HG03280 (cell line): ENCODE data around the gene S1PR4.
"Not testable (repeated sequence)": the region's sequence is repeated elsewhere in the genome, so short reads cannot be mapped to it uniquely, and the experiment has no call there.

ENCODE experiments used
- ATAC-seq: cut with Tn5 transposase; IDR thresholded peaks from one replicate; pipeline ENCODE4 v1.9.1; 2021; ENCODE audit warnings: mild to moderate bottlenecking, moderate library complexity; ENCODE audit not compliant: unreplicated experiment

The S1PR4 gene

DNA sequence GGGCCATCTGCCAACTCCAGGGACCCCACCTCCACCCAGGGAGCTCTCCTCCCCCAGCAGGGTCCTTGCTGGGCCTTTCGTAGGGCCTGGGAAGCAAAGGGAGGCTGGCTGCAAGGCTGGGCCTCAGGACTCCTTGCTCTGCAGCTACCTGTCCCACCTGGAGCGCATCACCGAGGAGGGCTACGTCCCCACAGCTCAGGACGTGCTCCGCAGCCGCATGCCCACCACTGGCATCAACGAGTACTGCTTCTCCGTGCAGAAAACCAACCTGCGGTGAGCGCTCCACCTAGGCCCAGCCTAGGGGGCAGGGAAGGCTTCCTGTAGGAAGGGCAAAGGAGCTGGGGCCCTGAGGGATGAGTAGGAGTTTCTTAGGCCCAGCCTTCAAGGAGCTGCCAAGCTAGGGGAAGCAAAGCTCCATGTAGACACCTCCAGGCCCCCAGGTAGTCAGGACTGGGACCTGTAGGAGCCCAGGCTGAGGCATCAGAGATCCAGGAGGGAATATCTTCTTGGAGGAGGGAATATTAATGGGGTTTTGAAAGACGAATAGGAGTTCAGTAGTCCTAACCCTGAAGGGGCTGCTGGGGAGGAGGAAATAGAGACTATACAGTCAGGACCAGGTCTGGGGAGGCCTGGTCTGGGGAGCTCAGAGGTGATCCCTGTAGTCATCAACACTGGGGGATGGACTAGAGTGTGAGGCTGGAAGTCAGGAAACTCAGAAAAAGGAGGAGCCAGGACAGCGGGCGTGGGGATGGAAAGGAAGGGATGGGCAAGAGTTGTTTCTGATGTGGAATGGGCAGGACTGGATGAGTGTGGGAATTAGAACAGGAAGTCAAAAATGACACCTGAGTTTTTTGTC lies 26.8 kb upstream of the S1PR4 start:
- no peak for ATAC-seq

GRCh38 chr19:3152419-3152780 lies 26.2 kb upstream of the S1PR4 start:
- ATAC-seq: no peak

DNA sequence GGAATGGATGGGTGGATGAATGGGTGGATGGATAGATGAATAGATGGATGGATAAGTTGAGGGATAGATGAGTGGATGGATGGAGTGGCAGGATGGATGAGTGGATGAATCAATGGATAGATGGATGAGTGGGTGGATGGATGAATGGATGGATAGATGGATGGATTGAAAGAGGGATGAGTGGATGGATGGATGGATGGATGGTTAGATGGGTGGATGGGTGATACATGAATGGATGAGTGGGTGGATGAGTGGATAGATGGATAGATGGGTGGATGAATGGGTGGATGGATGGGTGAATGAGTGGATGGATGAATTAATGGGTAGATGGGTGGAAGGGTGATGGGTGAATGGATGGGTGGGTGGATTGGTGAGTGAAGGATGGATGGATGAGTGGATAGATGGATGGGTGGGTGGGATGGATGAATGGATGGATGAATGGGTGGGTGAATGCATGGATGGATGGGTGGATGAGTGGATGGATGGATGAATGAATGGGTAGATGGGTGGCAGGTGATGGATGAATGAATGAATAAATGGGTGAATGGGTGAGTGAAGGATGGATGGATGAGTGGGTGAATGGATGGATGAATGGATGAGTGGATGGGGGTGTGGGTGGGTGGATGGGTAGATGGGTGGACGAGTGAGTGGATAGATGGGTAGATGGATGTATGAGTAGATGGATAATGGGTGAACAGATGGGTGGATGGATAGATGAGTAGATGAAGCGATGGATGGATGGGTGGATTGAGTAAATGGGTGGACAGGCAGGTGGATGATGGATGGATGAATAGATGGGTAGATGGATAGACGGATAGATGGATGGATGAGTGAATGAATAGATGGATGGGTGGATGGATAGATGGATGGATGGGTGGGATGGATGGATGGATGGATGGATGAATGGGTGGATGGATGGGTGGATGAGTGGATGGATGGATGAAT lies 25.0 kb upstream of the S1PR4 start:
- no peak for ATAC-seq

- ATAC-seq: not testable (repeated sequence)
Observed at GRCh38 chr19:3154447-3154846, 24.1 kb upstream of the S1PR4 start.

DNA sequence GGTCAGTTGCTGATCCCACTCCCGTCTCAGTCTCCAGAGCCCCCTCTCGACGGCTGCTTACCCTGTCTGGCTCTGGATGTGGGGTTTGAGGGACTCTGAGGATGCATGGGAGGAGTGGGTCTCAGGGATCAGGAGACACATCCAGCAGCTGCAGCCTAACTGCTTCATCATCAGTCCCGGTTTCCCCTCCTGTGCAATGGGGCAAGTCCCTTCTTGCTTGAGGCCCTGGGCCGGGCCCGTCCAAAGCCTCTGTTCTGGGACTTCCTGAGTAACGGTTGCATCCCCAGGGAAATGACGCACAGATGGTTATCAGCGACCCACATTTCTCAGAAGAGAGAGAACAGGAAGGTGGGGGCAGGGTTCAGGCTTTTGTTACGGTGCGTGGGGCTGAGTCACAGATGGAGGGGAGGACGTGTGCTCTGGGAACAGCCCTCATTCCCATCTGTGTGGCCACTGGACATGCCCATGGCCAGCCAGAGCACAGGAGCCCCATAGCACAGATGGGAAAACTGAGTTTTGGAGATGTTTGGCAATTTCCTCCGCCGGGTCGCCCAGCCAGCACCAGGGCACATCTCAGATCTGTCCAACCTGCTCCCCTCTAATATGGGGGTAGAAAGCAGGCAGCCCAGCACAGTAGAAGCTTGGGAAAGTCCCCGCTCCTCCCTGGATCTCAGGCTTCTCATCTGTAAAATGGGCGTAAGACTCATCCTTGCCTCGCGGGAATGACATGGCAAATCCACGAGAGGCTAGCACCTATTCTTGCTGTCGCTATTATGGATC lies 23.4 kb upstream of the S1PR4 start:
- ATAC-seq: no peak

DNA sequence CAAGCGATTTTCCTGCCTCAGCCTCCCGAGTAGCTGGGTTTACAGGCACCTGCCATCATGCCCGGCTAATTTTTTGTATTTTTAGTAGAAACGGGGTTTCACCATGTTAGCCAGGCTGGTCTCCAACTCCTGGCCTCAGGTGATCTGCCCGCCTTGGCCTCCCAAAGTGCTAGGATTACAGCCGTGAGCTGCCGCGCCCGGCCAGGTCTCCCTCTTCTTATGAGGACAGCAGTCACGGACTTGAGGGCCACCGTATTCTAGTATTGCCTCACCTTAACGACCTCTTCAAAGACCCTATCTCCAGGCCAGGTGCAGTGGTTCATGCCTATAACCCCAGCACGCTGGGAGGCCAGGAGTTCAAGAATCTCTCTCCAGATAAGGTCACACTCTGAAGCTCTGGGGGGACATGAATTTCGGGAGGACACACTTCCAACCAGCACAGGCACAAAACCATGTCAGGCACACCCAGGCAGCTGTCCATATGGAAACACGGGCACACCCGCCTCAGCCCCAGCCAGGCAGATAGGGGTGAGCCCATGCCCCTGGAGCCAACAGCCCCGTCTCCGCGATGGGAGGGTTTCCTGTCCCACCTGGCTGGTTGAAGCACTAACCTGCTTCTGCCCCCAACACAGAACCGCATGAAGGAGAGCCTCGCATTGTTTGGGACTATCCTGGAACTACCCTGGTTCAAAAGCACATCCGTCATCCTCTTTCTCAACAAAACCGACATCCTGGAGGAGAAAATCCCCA lies 21.3 kb upstream of the S1PR4 start:
- no peak for ATAC-seq

DNA sequence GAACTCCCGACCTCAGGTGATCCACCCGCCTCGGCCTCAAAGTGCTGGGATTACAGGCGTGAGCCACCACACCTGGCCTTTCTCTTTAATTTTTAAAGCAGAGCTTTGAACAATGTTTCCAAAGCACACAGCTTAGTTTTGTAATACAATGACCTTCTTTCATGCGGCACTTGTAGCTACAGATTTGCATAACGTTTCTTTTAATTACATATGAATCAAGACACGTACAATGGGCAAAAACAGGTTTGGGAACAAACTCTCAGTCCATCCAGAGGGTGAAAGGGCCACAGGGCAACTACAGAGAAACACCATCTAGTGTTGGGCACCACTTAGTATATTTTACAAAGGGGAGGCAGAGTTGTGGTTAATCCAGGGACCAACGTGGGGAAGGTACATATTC lies 19.0 kb upstream of the S1PR4 start:
- ATAC-seq: no peak

- no peak for ATAC-seq
Observed at GRCh38 chr19:3160219-3160618, 18.4 kb upstream of the S1PR4 start.

GRCh38 chr19:3161453-3161852 lies 17.1 kb upstream of the S1PR4 start:
- no peak for ATAC-seq

- ATAC-seq: no peak
Observed at GRCh38 chr19:3162418-3163229, 15.9 kb upstream of the S1PR4 start.

GRCh38 chr19:3163230-3163886 lies 15.2 kb upstream of the S1PR4 start:
- ATAC-seq: no peak

DNA sequence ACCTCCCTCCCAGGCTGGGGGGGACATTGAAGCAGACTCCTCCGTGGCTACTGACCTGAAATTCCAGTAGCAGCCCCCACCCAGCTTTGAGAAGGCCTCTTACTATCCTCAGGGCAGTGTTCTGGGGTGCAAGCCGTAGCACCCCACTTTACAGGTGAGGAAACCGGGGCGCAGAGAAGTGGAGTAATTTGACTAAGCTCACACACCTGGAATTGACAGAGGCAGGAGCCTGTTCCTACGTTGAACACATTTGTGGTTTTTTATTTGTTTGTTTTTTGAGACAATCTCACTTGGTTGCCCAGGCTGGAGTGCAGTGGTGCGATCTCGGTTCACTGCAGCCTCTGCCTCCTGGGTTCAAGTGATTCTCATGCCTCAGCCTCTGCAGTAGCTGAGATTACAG lies 14.6 kb upstream of the S1PR4 start:
- no peak for ATAC-seq

GRCh38 chr19:3167533-3168272 lies 10.9 kb upstream of the S1PR4 start:
- ATAC-seq: no peak

DNA sequence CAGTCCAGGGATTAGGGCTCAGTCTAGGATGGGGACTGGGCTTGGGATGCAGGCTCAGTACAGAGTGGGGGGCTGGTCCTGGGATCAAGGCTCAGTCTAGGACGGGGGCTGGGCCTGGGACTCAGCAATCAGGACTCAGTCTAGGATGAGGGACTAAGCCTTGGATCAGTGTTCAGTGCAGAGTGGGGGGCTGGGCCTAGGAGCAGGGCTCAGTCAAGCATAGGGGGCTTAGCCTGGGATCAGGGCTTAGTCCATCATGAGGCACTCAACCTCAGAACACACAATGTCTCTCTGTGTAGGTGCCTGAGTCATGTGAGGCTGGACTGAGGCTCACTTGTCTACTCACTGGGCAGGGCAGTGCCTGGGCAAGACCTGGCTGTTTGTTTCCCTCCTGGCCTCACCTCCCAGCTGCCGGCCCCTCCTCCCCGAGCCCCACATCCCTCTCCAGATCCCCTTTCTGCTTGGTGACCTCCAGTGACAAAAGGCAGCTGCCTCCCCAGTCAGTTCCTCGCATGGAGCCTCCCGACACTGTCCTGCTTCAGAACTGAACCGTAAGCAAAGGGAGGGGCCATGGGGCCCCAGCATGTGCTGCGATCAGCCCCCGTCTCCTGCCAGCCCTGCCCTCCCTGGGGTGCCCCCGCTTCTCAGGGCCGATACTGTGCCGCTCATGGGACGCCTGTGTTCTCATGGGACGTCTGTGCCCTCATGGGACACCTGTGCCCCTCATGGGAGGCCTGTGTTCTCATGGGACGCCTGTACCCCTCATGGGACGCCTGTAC lies 6.5 kb upstream of the S1PR4 start:
- ATAC-seq: no peak

GRCh38 chr19:3172673-3173000 lies 5.9 kb upstream of the S1PR4 start:
- not testable (repeated sequence) for ATAC-seq

DNA sequence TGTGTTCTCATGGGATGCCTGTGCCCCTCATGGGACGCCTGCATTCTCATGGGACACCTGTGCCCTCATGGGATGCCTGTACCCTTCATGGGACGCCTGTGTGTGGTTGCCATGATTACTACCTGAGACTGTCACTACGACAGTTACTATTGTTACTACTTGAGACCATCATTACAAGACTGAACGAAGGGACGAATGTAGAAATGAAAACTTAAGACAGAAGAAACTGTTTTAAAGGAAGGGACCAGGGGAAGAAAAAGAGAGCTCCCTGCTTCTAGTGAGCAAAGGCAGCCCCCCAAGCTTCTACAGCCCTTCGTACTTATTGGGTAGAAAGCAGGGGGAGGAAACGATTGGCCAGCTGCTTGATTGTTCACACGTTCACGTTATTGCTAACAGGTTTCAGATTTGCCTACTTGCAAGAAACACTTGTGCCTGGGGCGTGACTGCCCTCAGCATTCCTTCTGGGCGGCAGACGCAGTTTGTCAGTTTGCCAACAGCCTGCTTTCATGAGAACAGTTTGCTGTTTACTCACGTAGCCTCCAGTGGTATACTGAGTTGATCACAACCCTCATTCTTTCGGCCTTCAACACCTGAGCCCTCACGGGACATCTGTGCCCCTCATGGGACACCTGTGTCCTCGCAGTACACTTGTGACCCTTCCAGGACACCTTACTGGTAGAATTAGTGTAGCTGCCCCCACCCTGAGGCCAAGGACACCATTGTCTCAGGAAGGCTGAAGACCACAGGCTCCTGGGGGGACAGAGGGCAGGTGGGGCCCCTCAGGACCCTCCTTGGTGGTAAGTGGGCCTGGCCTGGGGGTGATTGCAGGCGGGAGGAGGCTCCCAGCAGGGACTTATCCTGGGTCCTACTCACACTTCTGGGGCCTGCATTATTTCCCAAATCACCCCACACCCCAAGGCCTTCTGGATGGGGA lies 2.5 kb upstream of the S1PR4 start:
- ATAC-seq: no peak
